Smooth muscle cell (in vitro differentiated cells): ENCODE data around the gene MYO15B. TPM values are rescaled to one million over a fixed set of nuclear protein-coding genes. Genes with fewer than 3 reads are reported as not detected.

ENCODE experiments used
- DNase-seq: peaks from one replicate; lab custom pipeline; 2025; ENCODE audit not compliant: unreplicated experiment; lab: John Stamatoyannopoulos, UW
- H2AFZ ChIP-seq: fragments of 200-600 bp; sonication (generic); 2 replicates; pipeline ENCODE4 v1.6.0; 2016; ENCODE audit warnings: antibody characterized with exemption, low read depth, mild to moderate bottlenecking
- H3F3A ChIP-seq: fragments of 200-600 bp; sonication (generic); 2 replicates; pipeline ENCODE4 v1.6.0; 2017; ENCODE audit warnings: antibody characterized with exemption, low read depth
- H3K27ac ChIP-seq: fragments of 200-600 bp; sonication (generic); 2 replicates; pipeline ENCODE4 v1.5.1; 2016; ENCODE audit warnings: low read depth, mild to moderate bottlenecking
- H3K27me3 ChIP-seq: fragments of 200-600 bp; sonication (generic); 2 replicates; pipeline ENCODE4 v1.6.1; 2016; ENCODE audit warnings: low read depth, mild to moderate bottlenecking
- H3K36me3 ChIP-seq: fragments of 200-600 bp; sonication (generic); 2 replicates; pipeline ENCODE4 v1.5.1; 2016; ENCODE audit warnings: low read depth
- H3K4me1 ChIP-seq: fragments of 200-600 bp; sonication (generic); 2 replicates; pipeline ENCODE4 v1.5.1; 2016; ENCODE audit warnings: low read depth
- H3K4me2 ChIP-seq: fragments of 200-600 bp; sonication (generic); 2 replicates; pipeline ENCODE4 v1.6.0; 2016; ENCODE audit warnings: mild to moderate bottlenecking
- H3K4me3 ChIP-seq: fragments of 200-600 bp; sonication (generic); 2 replicates; pipeline ENCODE4 v1.5.1; 2016; ENCODE audit warnings: mild to moderate bottlenecking
- H3K79me2 ChIP-seq: fragments of 200-600 bp; sonication (generic); 2 replicates; pipeline ENCODE4 v1.6.0; 2016; ENCODE audit warnings: low read depth, mild to moderate bottlenecking
- H3K9ac ChIP-seq: fragments of 200-600 bp; sonication (generic); 2 replicates; pipeline ENCODE4 v1.6.0; 2016; ENCODE audit warnings: low read depth
- H3K9me3 ChIP-seq: fragments of 200-600 bp; sonication (generic); replicated peaks from 2 replicates; pipeline ENCODE4 v1.5.1; 2016; ENCODE audit warnings: low read depth
- H4K20me1 ChIP-seq: fragments of 200-600 bp; sonication (generic); 2 replicates; pipeline ENCODE4 v1.6.0; 2016; ENCODE audit warnings: low read depth
- CTCF ChIP-seq: fragments of 200-600 bp; sonication (generic); IDR thresholded peaks from 2 replicates; pipeline ENCODE4 v1.5.1; 2017; ENCODE audit warnings: borderline replicate concordance, mild to moderate bottlenecking, antibody characterized with exemption; ENCODE audit not compliant: insufficient read depth, poor library complexity, severe bottlenecking
- WGBS: methylation state at CpG from one replicate; pipeline ENCODE4 v1.1.7; 2016; ENCODE audit warnings: low lambda C conversion rate; 5-methylcytosine and 5-hydroxymethylcytosine counted together
- polyA plus RNA-seq: library from polyadenylated mRNA; unstranded; fragments of >200 nt; fragmentation: Nextera tagmentation; extraction: Ambion mirVana; gene quantifications from 2 replicates; pipeline ENCODE4 v1.2.1, GENCODE V29; 2016
- total RNA-seq: library from RNA; depleted of rRNA; stranded (reverse); fragments of >200 nt; gene quantifications from 2 replicates; pipeline ENCODE4 v1.2.3, GENCODE V29; 2014

Gene MYO15B
- total and polyA plus RNA-seq, 2 experiments from 2014 or later: 14.7 to 17.5 TPM

DNA sequence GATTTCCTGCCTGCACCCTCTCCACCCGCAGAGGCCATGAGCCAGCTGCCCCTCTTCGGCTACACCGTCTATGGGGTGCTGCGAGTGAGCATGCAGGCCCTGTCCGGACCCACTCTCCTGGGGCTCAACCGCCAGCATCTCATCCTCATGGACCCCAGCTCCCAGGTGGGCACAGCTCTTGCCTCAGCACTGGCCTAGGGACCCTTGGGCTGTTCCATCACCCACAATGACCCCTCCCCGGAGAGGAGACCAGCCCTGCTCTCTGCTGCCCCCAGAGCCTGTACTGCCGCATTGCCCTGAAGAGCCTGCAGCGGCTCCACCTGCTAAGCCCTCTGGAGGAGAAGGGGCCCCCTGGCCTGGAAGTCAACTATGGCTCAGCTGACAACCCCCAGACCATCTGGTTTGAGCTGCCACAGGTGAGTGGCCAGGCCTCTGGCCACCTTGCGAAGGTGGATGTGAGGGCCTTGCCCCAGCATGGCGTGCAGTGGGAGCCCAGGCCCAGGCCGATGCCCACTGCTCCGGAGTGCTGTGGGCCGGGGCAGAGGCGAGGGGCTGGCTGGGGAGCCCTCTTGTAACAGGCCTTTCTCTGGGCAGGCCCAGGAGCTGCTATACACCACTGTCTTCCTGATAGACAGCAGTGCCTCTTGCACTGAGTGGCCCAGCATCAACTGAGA lies 38.4 kb downstream of the MYO15B start:
- H3K4me1 ChIP-seq: no peaks in the 10 kb centered on the region
- no peaks in the 10 kb centered on the region for H3K9me3 ChIP-seq
- peak; percentile 53 for TF ChIP-seq CTCF
- H3K36me3 ChIP-seq: no peaks in the 10 kb centered on the region
- no peak overlapping the region for H3K4me2 ChIP-seq
- no peak overlapping the region for H3K4me3 ChIP-seq
- H4K20me1 ChIP-seq: no peaks in the 10 kb centered on the region
- H3K79me2 ChIP-seq: no peaks in the 10 kb centered on the region
- WGBS: 90% methylated on average over 14 of the region's 15 CpGs
- no peak overlapping the region for H3K9ac ChIP-seq
- no peaks in the 10 kb centered on the region for H3F3A ChIP-seq
- DNase-seq: no peak
- no peak overlapping the region for H2AFZ ChIP-seq
- no peak overlapping the region for H3K27ac ChIP-seq
- no peaks in the 10 kb centered on the region for H3K27me3 ChIP-seq

DNA sequence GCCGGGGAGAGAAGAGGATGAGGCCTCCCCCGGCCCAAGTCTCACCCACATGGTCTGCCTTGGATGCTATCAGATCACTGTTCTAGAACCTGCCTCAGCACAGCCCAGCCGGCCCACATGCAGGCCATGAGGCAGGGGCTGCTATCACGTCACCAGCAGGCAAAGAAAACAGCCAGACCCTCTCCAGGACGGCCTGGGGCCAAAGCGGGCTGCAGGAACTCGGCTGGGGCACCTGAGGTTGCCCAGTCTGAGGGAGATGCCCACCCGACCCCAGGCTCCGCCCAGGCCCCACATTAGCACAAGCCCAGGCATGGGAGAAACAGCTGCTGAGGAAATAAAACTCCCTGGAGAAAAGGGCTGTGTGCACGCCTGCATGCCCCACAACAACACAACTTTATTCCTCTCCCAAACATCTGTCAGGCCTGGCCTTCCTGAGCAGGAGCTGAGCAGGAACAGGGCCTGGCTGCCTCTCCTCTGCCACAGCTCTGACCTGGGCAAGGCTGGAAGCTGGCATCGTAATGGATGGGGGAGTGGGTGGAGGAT lies 39.0 kb downstream of the MYO15B start:
- Histone ChIP-seq H3K4me2 (no peak overlapping the region), H3K4me3 (no peak overlapping the region), H3K27ac (no peak overlapping the region), H3K4me1 (no peaks in the 10 kb centered on the region), H2AFZ (no peak overlapping the region), H3K79me2 (no peaks in the 10 kb centered on the region), H3F3A (no peaks in the 10 kb centered on the region), H3K9ac (no peak overlapping the region), H3K9me3 (no peaks in the 10 kb centered on the region), H4K20me1 (no peaks in the 10 kb centered on the region), H3K36me3 (no peaks in the 10 kb centered on the region), H3K27me3 (no peaks in the 10 kb centered on the region)
- no peak for TF ChIP-seq CTCF
- DNase-seq: no peak
- 86% methylated on average over 11 of the region's 11 CpGs for WGBS

DNA sequence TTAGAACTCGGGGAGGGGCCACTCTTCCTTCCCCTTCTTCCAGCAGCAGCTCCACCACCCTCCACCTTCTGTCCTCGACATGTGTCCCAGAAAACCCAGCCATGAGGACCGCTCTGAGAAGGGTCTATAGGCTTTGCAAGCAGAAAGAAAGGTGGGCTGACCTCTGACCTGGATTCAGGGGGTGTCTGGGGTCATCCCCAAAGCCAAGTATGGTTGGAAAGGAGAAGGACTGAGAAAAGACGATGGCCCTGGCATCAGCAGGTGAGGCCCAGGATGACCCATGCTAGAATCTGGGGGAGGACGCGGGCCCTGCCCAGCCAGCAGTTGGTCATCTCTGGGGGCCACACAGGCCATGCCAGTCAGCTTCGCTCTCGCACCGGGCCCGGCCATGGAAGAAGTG lies 39.5 kb downstream of the MYO15B start:
- H3F3A ChIP-seq: no peaks in the 10 kb centered on the region
- no peak overlapping the region for H3K9ac ChIP-seq
- no peaks in the 10 kb centered on the region for H3K79me2 ChIP-seq
- TF ChIP-seq CTCF: no peak
- H4K20me1 ChIP-seq: no peaks in the 10 kb centered on the region
- H3K4me2 ChIP-seq: no peak overlapping the region
- no peak overlapping the region for H3K27ac ChIP-seq
- H3K4me1 ChIP-seq: no peaks in the 10 kb centered on the region
- WGBS: 98% methylated on average over 10 of the region's 10 CpGs
- H2AFZ ChIP-seq: no peak overlapping the region
- no peaks in the 10 kb centered on the region for H3K36me3 ChIP-seq
- DNase-seq: no peak
- H3K9me3 ChIP-seq: no peaks in the 10 kb centered on the region
- H3K27me3 ChIP-seq: no peaks in the 10 kb centered on the region
- H3K4me3 ChIP-seq: no peak overlapping the region

- no peak overlapping the region for H2AFZ ChIP-seq
Observed at GRCh38 chr17:75628425-75628824, 40.8 kb downstream of the MYO15B start.

More at GRCh38 chr17:75628425-75628824, 40.8 kb downstream of the MYO15B start:
- H3K79me2 ChIP-seq: no peaks in the 10 kb centered on the region
- H3K9me3 ChIP-seq: no peaks in the 10 kb centered on the region
- H3K4me2 ChIP-seq: no peak overlapping the region
- H3K9ac ChIP-seq: no peak overlapping the region
- peaks cover 5% of the 10 kb centered on the region for H3K4me1 ChIP-seq
- no peaks in the 10 kb centered on the region for H4K20me1 ChIP-seq
- no peak for DNase-seq
- 94% methylated on average over 6 of the region's 6 CpGs for WGBS
- H3K4me3 ChIP-seq: no peak overlapping the region
- no peak for TF ChIP-seq CTCF
- no peak overlapping the region for H3K27ac ChIP-seq
- no peaks in the 10 kb centered on the region for H3F3A ChIP-seq
- no peaks in the 10 kb centered on the region for H3K36me3 ChIP-seq
- no peaks in the 10 kb centered on the region for H3K27me3 ChIP-seq
